NCI-H748 treated with DMSO at 0.1 percent for 48 hours (cell line): ENCODE measurements around the gene NKD1.
"Not testable (repeated sequence)": the region's sequence is repeated elsewhere in the genome, so short reads cannot be mapped to it uniquely, and the experiment has no call there.

Experiments used
- DNase-seq: peaks from one replicate; lab custom pipeline; 2025; lab: John Stamatoyannopoulos, UW

The NKD1 gene

DNA sequence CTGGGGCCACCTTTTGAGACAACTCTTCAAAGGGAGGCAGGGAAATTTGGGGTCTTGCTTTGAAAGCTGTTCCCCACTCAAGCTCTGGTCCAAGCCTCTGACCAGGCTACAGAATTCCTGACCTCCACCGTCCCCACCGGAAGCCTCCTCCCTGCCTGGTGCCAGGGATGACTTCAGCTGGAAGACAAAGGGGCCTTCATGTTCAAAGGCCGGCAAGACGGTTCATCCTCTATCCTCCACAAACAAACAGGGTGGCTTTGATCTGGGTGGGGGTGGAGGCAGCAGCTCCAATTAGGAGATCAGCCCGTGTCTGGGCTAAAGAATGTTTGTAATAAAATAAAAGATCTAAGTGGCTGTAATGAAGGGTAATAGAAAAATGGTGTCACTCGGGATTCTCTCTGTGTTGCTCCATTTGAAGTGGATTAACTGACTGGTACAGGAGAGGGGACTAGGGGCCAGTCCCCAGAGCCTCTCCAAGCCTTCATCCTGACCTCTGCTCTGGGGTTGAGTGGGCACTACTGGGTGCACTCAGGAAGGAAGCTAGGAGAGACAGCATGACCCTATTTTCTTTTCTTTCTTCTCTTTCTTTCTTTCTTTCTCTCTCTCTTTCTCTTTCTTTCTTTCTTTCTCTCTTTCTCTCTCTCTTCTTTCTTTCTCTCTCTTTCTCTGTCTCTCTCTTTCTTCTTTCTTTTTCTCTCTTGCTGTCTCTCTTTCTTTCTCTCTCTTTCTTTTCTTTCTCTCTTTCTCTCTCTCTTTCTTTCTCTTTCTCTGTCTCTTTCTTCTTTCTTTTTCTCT, 27.5 kb upstream of the NKD1 start:
- no peak for DNase-seq

DNA sequence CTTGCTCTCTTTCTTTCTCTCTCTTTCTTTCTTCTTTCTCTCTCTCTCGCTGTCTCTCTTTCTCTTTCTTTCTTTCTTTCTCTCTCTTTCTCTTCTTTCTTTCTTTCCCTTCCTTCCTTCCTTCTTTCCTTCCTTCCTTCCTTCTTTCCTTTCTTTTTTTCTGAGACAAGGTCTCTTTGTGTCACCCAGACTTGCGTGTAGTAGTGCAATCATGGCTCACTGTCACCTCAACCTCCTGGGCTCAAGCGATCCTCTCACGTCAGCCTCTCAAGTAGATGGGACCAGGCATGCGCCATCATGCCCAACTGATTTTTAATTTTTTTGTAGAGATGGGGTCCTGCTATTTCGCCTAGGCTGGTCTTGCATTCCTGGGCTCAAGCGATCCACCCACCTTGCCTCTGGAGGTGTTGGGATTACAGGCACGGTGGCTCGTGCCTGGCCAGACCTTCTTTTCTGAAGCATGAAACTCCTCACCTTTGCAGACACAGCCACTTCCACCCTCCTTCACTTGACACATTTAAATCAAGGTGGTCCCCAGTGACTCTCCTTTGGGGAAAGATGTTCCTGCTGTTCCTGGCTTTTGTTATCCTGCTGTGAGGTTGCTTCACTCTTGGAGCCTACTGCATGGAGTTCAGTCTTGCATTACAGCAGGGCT, 26.8 kb upstream of the NKD1 start:
- no peak for DNase-seq

DNA sequence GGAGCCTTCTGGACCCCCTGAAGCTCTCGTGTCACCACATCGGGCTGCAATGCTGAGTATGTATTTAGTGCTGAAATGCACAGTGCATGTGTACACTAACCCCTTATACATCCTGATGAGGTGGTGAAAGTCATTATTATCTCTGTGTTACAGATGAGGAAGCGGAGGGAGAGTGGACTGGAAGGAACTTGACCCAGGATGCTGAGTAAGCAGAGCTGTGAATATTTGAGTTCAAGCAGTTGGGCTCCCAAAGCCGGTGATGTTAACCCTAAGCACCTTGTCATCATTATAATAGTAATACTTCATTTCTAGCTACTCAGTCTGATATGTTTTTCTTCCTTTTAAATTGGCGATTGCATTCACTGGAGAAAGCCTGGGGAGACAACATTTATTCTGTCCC, 25.9 kb upstream of the NKD1 start:
- DNase-seq: no peak

DNA sequence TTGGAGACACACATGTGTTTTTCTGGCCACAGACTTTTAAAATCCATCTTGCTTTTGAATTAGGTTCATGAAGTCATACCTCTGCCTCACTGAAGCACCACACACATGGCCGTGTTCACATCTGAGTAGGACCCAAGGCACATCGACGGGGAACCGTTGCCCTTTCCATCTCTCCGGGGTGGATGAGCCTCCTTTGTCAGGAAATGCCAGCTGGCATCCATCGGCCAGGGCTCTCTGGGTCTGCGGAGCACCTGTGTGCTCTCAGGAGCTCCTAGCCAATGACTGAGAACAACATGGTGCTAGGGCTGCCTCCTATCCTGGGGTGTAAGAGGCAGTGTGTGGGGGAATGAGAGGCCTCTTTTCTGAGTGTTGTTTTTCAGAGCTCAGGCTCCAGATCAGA, 24.5 kb upstream of the NKD1 start:
- DNase-seq: no peak

GRCh38 chr16:50525262-50525661, 22.9 kb upstream of the NKD1 start:
- no peak for DNase-seq

GRCh38 chr16:50525716-50526115, 22.5 kb upstream of the NKD1 start:
- DNase-seq: no peak

- DNase-seq: no peak
Measured at GRCh38 chr16:50526249-50526648, 21.9 kb upstream of the NKD1 start.

- DNase-seq: no peak
Measured at GRCh38 chr16:50526796-50527195, 21.4 kb upstream of the NKD1 start.

GRCh38 chr16:50528820-50529219, 19.4 kb upstream of the NKD1 start:
- no peak for DNase-seq

- DNase-seq: no peak
Measured at GRCh38 chr16:50529334-50529733, 18.9 kb upstream of the NKD1 start.

DNA sequence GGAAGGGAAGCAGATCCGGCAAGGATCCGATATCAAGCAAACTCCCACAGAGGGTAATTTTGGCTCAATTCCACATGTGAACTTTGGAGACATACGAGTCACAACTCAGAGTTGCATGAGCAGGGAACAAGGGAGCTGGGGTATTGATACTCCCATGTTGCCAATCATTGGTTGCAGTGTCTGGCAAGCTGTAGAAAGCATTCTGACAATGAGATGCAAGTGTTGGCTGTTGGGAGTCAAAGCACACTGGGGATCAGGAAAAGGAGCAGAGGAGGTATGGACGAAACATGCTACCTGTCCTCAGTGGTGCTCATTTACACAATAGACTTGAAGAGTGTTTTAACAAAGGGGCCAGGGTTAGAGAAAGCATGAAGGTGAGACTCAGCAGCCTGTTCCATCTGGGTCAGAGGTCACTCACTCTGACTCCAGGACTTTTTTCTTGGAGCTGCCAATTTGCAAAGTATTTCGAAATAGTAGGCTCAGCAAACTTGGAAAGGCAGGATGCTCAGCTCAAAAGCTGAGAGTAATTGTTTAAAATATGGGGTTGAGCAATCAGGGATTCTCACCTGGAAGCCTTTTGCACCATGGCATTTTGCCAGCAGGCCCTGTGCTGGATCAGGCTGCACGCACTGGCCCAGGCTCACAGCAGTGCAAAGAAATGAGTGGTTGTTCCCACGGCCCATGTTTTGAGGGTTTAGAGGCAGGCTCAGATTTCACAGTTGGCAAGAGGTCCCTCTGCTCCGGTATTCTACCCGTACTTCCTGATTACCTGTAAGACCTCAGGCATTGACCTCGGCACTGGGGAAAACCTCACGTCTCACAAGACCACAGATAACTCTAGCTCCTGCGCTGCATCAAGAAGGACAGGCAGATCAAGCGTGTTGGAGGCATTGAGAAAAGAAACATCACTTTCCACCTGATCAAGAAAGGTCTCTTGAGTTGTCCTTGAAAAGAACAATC, 17.6 kb upstream of the NKD1 start:
- no peak for DNase-seq

GRCh38 chr16:50531359-50531758, 16.8 kb upstream of the NKD1 start:
- DNase-seq: no peak

- DNase-seq: no peak
Measured at GRCh38 chr16:50531901-50532300, 16.3 kb upstream of the NKD1 start.

- DNase-seq: no peak
Measured at GRCh38 chr16:50532576-50532975, 15.6 kb upstream of the NKD1 start.

- DNase-seq: no peak
Measured at GRCh38 chr16:50533317-50533716, 14.9 kb upstream of the NKD1 start.

- no peak for DNase-seq
Measured at GRCh38 chr16:50534091-50534490, 14.1 kb upstream of the NKD1 start.

- no peak for DNase-seq
Measured at GRCh38 chr16:50534556-50534955, 13.6 kb upstream of the NKD1 start.

DNA sequence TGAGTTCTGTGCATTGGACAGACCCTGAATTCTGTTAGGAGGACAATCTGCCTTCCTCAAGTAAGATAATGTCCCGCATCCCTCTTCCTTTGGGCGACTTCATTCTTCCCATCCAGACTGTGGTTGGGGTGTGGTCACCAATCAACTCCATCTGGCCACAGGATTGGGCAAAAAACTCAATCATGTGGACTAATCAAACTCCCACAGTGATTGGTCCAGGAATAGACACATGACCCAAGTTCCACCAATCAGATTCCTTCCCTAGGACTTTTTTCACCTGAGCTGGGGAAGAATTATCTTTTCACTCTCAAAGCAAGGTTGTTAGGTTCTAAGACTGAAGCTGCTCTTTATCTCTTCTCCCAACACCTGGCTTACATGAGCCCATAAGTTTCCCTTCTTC, 13.2 kb upstream of the NKD1 start:
- no peak for DNase-seq

DNA sequence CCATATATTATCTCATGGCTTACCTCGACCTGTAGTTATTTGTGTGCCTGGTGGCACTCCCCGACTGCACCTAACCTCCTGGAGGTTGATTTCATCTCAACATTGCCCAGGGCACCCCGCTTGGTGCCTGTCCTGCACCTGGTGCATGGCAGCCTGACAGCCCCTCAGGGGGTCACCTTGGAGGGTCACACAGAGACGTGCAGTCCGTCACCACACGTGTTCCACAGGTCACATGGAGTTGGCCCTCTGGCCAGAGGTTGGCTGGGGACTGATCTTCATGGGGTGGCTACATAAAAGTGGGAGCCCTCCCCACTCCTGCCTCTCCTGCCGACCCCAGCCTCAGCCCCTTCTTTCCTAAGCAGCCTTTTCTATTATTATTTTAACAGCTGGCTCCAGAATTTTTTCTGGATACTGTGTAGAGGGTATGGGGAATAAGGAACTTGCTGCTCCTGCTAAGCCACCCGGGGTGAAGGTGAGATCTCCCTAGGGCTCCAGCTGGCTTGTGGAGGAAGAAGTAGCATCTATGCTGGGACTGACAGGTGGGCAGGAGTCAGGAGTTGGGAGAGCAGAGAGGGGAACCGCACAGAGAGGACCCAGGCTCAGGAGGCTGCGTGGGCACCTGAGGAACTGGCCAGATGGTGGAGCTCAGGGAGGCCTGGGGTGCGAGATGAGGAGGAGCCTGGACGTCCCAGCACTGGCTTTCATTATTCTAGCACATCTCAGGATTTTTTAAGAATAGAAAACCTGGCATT, 12.5 kb upstream of the NKD1 start:
- no peak for DNase-seq

DNA sequence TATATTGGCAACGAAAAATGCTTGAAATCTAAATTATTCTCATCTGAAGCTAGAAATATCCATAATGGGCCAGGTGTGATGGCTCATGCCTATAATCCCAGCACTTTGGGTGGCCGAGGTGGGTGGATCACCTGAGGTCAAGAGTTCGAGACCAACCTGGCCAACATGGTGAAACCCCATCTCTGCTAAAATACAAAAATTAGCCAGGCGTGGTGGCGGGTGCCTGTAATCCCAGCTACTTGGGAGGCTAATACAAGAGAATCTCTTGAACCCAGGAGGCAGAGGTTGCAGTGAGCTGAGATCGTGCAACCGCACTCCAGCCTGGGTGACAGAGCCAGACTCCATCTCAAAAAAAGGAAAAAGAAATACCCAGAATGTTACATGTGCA, 11.9 kb upstream of the NKD1 start:
- DNase-seq: not testable (repeated sequence)

- DNase-seq: no peak
Measured at GRCh38 chr16:50537533-50538290, 10.5 kb upstream of the NKD1 start.
